Mammary epithelial cell (primary cell): ENCODE data around the gene ITGA11.

Experiments
- EZH2 ChIP-seq: IDR thresholded peaks from 2 replicates; pipeline ENCODE4 v1.6.1; 2012; ENCODE audit warnings: low read length, inconsistent platforms, borderline replicate concordance
- TF ChIP-seq, protein P1 (sequence below), 2 donors: IDR thresholded peaks in 1 of 2; conservative IDR thresholded peaks in 1 of 2; 2 replicates each; pipeline ENCODE4 v1.5.1; 2011 to 2012; ENCODE audit warnings: inconsistent platforms in 2 of 2, low read length in 2 of 2, mild to moderate bottlenecking in 2 of 2, control low read depth in 1 of 2, low read depth in 1 of 2; ENCODE audit not compliant: insufficient read depth in 1 of 2; ENCODE audit errors: extremely low read depth in 1 of 2

DNA sequence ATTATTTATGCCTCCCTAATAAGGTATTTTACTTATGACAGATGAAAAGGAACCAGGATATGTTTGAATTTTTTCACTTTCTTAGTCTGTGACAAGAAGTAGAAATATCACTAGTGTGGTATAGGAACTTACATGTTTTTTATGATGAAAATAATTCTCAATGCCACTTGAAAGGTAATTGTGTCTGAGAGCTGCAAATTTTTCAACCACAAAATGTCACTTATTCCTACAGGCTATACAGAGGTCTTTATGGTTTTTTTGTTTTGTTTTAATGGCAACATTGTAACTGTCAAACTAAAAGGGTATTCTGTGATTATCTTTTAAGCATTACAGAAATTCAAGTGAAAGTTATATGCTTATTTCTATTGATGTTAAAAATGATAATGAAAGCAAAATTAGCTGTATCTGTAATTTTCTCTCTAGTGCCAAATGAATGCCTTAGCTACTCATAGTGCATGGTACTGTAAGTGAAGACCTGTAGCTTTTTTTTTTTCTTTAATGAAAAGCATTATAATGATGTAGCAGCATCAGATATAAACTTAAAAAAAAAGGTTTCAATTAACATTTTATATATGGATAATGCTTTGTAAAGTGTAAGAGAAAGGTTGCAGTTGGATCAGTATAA, 139.7 kb downstream of the ITGA11 start:
- TF ChIP-seq, protein P1, sequence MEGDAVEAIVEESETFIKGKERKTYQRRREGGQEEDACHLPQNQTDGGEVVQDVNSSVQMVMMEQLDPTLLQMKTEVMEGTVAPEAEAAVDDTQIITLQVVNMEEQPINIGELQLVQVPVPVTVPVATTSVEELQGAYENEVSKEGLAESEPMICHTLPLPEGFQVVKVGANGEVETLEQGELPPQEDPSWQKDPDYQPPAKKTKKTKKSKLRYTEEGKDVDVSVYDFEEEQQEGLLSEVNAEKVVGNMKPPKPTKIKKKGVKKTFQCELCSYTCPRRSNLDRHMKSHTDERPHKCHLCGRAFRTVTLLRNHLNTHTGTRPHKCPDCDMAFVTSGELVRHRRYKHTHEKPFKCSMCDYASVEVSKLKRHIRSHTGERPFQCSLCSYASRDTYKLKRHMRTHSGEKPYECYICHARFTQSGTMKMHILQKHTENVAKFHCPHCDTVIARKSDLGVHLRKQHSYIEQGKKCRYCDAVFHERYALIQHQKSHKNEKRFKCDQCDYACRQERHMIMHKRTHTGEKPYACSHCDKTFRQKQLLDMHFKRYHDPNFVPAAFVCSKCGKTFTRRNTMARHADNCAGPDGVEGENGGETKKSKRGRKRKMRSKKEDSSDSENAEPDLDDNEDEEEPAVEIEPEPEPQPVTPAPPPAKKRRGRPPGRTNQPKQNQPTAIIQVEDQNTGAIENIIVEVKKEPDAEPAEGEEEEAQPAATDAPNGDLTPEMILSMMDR (conservative IDR thresholded peaks at IDR 0.05 in 1 of 2, IDR thresholded peaks at IDR 0.05 in 1 of 2; ENCODE audit: extremely low read depth in 1 of 2, insufficient read depth in 1 of 2, low read depth in 1 of 2, low read length in 2 of 2) = no peak
- TF ChIP-seq EZH2 = no peak
